Endothelial cell of hepatic sinusoid (primary cell): Measurements from ENCODE around the gene CHAD.

Experiments
- in situ Hi-C: cut with HindIII; loops from 2 replicates; pipeline ENCODE4 v1.10.0; 2017; ENCODE audit warnings: low sequenced_read_pairs

Gene CHAD, protein sequence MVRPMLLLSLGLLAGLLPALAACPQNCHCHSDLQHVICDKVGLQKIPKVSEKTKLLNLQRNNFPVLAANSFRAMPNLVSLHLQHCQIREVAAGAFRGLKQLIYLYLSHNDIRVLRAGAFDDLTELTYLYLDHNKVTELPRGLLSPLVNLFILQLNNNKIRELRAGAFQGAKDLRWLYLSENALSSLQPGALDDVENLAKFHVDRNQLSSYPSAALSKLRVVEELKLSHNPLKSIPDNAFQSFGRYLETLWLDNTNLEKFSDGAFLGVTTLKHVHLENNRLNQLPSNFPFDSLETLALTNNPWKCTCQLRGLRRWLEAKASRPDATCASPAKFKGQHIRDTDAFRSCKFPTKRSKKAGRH

DNA sequence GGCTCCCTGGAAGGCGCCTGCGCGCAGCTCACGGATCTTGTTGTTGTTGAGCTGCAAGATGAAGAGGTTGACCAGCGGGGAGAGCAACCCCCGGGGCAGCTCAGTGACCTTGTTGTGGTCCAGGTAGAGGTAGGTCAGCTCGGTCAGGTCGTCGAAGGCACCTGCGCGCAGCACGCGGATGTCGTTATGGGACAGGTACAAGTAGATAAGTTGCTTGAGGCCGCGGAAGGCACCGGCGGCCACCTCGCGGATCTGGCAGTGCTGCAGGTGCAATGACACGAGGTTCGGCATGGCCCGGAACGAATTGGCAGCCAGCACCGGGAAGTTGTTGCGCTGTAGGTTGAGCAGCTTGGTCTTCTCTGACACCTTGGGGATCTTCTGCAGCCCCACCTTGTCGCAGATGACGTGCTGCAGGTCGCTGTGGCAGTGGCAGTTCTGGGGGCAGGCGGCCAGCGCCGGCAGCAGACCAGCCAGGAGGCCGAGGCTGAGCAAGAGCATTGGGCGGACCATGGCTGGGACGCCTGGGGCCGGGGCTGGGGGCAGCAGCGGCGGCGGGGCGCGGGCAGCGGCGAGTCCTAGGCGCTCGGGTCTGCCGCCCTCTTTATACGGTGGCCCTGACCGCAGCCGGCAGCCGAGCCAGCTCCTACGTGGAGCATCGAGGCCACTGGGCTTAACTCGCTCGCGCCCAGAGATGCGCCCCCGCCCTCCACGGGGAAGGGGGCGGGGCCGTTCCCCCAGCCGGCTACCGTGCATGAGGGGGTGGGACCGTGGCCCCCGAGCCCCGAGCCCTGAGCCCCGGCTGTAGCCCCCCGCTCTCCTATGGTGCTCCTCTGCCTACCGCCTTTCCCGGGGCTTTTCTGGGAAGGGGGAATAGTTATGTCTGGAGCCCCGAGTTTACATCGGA is at the start of gene CHAD:
Gene CHAD, minus strand, starts transcription at position 577 of the 904 bp plus-strand sequence. Its CDS starts 67 bp downstream, at position 510.
- in situ Hi-C loops = no loop called here

DNA sequence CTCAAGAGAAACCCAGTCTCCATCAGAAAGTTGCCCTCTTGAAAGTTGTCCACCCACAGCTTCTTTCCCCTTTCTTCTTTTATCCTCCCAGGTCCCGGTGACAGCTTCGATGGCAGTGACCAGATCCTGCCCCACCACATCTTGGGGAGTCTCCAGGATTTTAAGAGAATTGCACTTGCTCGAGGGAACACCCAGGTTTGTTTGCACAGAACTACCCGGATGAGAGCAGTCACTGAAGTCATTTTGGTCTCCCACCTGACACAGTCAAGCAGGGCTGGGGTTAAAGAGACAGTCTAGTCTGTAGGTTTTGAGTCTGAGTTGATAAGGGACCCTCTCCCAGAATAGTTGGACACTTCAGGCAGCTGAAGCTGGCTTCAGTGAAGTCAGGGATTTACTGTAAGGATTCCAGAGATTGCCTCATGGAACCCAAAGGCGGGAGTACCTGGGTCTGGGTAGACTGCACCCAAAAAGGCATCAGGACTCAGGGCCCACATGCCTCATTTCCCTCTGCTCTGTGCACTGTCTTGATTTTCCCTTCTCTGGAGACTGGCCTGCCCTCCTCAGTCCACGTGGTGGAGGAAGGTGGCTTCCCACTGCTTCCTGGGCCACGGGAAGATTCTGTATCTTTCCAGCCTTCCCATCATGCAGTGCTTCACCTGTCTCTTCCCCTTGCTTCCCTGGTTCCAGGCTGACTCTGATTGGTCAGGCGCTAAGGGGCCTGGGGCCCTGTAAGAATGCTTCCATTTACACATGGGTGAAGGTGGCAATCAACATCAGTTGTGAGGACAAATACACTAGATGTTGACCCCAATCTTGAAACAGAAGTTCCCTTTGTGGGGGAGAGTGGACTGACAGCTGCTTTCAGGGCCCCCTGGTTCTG is 49.1 kb upstream of the CHAD start:
- in situ Hi-C loops = loop anchor here (5.0 kb wide), 1 partner anchor 110 kb away; no protein-coding TSS in a partner anchor

DNA sequence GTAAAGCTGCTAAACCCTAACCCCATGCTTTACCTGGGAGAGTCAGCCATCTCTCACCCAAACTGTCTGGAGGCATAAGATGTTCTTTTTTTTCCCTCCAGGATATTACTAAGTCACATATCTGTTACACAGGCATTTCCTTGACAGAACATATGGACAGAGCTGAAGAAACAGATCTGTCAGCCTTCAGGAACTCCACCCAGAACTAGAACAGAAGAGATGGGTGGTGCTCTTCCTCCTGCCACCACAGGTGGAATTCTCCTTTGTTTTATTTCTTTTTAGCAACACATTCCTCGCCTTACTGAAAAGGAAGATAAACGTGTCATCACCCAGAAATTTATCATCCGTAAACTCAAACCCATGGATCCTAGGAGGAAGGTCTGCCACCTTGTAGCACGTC is 48.3 kb upstream of the CHAD start:
- in situ Hi-C loops = loop anchor here (5.0 kb wide), 1 partner anchor 110 kb away; no protein-coding TSS in a partner anchor

DNA sequence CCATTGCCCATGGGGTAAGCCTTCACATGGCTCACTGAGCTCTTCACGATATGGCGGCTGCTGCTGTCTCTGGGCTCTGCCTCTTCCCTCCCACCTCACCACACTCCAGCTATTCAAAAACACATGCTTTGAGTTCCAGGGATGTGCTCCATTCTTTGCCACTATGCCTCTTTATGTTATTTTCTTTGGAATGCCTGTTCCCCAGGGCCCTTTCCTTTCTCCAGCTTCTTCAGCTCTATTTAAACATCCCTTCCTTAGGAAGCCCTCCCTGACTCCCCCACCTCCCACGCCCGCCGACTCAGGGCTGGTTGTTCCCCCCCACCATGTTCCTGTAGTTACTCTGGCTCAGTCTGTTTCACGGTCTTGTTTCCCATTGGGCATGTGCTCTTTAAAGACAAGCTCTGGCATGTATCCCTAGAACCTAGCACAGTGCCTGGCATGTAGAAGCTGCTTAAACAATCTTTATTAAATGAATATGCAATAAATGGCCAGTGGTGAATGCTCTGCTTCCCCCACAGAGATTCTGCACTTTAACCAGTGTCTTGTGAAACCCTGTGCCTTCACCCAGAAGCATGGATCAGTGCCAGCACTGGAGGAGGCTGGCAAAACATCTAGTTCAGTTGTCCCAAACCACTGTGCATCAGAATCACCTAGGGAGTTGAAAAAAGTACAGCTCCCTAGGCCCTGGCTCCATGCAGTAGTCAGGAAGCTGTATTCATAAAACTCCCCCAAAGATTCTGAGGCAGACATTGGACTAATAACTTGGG is 46.4 kb upstream of the CHAD start:
- in situ Hi-C loops = loop anchor here (5.0 kb wide), 1 partner anchor 112 kb away; no protein-coding TSS in a partner anchor

DNA sequence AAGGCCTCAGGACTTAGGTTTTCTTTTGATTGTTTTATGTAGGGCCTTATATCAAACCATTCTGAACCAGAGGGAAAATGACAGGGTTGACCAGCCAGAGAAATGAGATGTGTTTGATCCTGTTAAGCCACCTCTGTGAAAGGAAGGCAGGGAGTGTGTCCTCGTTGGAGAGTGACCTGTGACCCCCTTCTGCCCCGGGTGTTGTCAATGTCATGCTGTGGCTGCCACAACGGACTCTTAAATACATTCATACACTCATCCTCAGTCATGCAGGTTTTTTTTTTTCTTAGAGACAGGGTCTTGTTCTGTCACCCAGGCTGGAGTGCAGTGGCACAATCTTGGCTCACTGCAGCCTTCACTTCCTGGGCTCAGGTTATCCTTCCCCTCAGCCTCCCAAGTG is 45.7 kb upstream of the CHAD start:
- in situ Hi-C loops = no loop called here

DNA sequence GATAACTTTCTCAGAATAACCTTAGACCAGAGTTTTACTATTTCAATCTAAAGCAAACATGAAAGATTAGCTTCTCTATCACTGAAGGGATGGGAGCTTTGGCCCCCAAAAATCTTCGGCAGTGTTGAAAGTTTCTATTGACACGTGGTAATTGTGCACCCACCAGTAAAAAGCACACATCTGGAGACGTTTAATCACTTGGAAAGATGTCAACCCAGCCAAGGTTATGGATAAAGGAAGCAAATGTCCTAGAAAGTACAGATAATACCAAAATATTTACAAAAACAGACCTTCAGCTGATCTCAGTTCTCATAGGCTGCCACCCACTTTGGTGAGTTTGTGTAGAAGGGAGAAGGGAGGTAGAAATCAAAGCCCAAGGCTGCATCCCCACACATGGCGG is 44.8 kb upstream of the CHAD start:
- in situ Hi-C loops = no loop called here

DNA sequence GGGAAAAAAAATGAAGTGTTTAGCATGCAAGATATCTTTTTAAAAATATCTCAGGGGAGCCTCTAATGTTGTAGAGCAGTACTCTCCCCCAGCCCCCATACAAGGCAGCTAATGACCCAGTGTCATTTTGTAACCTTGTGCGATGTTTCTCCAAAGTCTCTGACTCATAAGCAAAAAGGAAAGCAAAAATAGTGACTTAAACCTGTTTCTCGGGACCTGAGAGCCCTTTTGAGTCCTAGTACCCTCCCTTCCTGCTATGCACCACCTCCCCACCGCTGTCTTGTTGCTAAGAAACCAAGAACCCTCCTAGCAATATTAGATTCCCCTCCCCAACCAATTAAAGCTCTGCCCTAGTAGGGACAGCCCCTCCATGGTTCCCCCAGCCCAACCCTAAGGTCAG is 42.4 kb upstream of the CHAD start:
- in situ Hi-C loops = no loop called here

DNA sequence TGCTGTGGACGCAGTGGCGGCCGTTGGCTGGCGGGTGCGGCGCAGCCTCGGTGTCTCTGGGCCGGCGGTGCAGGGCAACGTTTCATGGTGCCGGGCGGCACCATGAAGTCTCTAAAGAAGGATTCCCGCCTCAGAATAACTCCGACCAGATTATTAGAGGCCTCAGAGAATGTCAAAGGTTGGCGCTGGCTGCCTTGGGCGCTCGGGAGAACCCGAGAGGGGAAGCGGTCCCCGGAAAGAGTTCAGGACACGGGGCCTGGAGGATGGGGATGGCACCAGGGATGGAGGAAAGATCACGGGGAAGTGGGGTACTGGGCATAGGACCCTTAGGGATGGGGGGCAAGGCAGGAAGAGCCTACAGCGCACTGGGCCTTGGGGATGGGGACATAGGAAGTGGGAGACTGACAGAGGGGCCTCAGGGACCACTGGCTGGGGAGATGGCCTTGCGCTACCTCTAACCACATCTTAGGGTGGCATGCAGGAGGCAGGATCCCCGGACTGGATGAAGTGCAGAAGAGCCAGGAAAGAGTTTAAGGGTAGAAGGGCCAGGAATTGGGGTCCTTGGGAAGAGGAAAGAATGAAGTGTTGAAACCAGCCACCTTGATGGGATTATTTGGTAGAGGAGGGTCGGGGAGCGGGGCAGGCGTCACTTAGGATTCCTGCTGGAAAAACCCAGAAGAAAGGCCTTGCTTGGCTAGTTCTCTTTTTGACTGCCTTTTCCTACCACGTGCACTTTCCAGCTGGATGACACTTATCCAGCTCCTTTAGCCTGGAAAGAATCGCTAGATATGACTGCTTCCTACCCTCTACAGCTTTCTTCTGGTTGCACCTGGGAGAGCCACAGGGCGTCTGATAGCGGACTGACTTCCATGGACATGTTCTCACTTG is 40.1 kb upstream of the CHAD start:
- in situ Hi-C loops = no loop called here

DNA sequence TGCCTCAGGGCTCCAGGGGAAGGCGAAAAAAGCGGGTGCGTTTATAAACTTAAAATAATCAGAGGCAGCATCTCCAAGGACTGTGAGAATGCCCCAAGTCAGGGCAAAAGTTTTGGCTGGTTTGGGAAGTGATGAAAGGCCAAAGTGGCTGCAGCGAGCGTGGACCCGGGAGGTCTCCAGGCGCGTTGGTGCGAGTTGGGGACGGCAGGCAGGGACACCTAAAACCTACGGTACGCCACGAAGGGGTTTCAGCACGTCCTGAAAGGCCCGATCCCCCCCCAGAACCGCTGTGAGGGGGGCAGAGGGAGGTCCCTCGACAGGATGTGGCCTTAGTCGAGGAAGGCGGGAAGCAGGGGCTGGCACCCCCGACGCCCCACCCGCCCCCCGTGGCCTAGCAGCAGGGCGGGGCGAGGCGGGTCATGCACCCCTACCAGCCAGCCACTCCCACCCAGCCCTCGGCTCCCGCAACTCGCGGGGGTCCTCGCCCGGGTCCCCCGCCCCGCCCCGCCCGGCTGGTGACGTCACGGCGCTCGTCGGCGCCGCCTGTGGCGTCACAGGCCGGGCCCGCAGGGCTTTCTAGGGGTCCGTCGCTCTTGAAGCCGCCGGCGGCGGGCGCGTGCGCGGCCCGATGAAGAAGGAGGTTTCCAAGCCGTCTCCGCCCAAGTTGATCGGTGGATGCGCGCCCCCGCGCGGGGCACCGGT is 39.3 kb upstream of the CHAD start, which contains the start of gene MYCBPAP:
Gene MYCBPAP, plus strand, starts transcription at position 569 of the 702 bp plus-strand sequence. CDS start 236 bp downstream, outside the sequence.
- in situ Hi-C loops = no loop called here

DNA sequence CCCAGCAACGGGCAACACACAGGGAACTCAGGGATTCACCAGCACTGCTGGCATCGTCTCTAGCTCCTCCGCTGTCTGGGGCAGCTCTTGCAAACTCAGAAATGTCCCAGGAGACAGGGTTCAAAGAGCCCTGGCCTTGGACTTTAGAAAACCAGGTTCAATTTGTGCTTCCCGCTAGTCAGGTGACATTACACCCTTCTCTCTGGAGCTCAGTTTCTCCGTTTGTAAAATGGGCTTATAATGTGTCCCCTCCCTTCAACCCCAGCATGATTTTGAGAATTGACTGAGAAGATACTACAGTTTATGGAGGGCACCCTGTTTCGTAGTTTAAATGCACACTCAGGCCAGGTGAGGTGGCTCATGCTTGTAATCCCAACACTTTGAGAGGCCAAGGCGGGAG is 37.6 kb upstream of the CHAD start:
- in situ Hi-C loops = no loop called here

DNA sequence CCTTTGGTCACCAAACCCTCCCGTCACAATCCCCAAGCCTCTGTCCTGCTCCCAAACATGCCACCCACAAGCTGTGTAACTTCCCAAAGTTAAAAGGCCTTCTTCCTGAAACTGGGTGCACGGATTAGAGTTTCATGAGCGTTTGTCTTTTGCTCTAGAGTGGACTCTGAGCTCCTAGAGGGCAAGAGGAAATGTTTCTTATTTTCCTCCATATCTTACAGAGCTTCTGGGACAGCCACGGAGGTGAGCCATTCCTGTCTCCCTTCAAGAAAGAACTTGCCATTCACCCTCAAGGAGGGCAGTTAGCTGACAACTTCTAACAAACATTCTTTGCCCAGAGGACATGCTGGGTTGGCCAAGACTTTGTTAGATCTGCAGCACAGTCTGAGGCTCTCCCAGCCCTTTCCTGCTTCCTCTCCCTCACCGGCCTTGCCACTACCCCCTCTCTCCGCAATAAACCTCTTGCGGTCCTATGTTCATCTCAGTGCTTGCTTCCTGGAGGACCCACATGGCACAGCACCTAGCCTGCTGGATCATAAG is 37.0 kb upstream of the CHAD start:
- in situ Hi-C loops = no loop called here

DNA sequence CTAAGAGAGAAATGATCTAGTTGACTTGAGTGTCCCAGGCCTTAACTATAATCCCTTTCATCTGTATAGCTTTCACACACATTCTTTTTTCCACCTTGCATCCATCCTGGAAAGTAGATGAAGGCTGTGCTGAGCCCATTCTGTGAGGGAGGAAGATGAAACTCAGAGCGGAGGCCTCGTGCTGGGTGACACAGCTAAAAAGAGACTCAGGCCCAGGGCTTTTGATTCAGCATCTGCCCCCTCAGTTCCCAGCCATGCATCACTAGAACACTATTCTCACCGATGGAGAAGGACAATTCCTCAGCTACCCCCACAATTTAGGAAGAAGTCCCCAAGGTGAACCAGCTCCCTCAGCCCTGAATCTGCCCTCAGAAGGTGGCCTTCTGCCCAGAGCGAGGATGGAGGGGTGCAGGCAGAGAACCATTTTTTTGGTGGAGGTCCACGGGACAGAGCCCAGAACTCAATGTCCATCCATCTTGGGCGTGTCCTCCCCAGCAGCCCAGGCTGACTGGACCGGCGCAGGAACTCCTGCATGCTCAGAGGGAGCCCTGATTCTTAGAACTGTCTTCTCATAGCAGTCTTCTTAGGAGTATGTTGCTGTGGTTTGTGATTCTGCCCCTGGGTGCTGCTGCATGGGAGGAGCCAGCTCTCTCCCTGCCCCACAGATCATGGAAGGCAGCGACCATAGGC is 33.8 kb upstream of the CHAD start:
- in situ Hi-C loops = no loop called here

DNA sequence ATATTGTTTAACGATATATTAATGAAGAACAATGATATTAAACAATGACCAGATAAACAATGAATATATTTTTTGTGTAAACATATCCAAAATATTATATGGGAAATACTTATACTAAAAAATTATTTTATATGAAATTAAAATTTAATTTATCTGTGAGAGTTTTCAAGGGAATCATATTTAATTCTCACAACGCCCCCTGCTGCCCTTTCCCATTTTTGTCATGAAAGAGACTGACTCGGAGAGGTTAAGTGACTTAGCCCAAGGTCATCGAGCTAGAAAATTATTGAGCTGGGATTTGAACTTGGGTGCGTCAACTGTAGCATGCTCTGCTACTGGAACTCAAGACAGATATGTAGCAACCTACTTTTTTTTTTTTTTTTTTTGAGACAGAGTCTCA is 32.4 kb upstream of the CHAD start:
- in situ Hi-C loops = no loop called here

DNA sequence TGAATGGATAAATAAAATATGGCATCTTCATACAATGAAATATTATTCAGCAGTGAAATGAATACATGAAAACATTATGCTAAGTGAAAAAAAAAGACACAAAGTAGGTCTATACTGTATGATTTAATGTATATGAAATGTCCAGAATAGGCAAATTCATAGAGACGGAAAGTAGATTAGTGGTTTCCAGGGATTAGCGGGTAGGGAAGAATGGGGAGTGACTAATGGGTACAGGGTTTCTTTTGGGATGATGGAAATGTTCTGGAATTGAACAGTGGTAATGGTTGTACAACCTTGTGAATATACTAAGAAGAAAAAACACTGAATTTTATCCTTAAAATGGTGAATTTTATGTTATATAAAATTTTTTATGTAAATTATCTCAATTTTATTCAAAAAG is 31.0 kb upstream of the CHAD start:
- in situ Hi-C loops = no loop called here

DNA sequence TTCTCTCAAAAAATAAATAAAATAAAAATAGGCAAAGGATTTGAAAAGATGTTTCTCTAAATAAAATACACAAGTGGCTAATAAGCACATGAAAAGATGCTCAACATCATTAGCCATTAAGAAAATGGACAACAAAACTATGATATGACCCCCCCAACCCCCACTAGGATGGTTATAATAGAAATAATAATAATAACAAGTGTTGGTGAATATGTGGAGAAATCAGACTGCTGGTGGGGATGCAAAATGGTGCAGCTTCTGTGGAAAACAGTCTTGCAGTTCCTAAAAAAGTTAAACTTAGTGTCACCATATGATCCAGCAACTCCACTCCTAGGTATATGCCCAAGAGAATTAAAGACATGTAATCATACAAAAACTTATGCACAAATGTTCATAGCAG is 30.6 kb upstream of the CHAD start:
- in situ Hi-C loops = no loop called here

DNA sequence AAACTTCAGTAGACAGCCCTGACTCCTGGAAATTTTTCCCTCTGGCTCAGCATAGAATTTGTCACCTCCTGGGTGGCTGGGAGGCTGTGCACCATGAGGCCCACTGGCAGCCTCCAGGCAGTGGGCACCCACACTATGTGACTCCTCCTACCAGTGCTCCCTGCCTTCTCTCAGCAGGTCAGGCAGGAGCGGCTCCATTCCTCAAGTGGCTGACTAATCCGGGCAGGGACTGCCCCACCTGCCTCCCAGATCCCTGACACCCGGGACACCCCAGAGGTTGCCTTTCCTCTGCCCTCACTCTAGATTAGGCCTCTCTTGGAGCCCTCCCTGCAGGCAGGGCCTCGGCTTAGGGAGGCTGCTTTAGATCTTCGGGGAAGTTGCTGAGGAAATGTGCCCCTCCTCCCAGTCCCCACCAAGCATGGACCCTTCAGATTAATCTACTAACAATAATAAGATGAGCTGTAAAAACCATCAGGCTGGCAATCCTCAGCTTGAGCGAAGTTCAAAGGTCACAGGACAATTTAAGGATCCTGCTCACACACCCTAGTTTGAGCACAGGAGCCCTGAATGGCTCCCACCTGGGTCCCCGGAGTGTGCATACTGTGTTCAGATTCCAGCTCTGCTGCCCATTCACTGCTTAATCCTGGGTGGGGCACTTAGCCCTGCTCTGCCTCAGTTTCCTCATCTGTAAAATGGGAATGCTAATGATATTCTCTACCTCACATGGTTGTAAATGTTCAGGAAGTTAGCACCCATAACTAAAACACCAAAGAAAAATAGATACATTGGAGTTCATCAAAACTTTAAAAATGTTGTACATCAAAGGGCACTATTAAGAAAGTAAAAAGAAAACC is 29.6 kb upstream of the CHAD start:
- in situ Hi-C loops = no loop called here

DNA sequence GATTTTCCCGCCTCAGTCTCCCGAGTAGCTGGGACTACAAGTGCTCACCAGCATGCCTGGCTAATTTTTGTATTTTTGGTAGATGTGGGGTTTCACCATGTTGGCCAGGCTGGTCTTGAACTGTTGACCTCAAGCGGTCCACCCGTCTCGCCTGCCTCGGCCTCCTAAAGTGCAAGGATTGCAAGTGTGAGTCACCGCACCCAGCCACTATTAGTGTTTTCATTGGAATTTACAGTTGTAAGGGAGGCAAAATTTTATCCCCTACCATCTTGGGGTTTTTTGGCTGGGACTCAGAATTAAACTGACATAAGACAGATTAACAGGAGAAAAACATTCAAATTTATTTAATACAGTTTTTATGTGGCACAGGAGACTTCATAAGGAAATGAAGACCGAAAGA is 27.2 kb upstream of the CHAD start:
- in situ Hi-C loops = no loop called here
